Measurements from ENCODE around the gene GALNTL6. TPM values are rescaled to one million over a fixed set of nuclear protein-coding genes. Genes with fewer than 3 reads are reported as not detected.

The GALNTL6 gene
- total RNA-seq, 8 experiments from 2014 or later = 2.4 to 22.2 (median 14.2) TPM

DNA sequence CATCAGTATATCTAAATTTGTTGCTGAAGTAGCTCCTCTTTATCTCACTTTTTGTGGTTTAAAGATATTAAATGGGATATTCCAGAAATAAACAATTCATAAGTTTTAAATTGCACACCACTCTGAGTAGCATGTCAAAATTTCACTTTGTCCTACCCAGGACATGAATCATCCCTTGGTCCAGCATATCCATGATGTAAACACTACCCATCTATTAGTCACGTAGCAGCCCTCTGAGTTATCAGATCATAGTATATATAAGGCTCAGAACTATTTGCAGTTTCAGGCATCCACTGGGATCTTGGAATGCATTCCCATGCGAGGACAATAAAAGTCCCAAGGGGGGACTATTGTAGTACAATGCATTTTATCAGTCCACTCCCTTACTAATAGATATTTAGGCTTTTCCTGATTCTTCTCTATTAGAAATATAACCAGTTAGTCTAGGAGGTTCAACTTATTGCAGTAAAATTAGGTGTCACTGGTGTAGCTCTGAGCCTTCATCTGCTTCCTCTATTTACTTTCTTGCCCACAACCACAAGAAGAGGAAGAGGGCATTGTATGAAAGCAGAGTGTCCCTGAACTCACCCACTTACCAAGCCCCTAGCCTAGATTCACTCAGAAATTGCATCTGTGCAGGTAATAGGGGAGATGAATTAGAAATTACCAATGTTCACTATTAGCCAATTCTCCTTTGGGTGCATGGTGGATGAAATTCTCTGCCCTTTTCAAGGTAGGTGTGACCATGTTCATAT lies 945.6 kb downstream of the GALNTL6 start:
- WGBS, 10 experiments = 0 to 100% (median 67%) methylated on average over 1 to 2 of the region's 2 CpGs; no CpG with 5 or more reads in 1 of the 10 experiments
- ATAC-seq (replicated peaks in 6 of 8) = peak in 2 of 8 experiments; percentile 66 to 71
- H3K27ac ChIP-seq = no peak overlapping the region
- in situ Hi-C loops (cut with MboI; ENCODE audit: low pct_unique_long_range_greater_than_20kb in 2 of 9, low sequenced_read_pairs in 9 of 9, unreplicated experiment in 9 of 9) = no loop called here
- no peak overlapping the region for H3K4me3 ChIP-seq
- no peaks in the 10 kb centered on the region for H3K4me1 ChIP-seq (replicated peaks in 1 of 2)

GRCh38 chr4:172760512-172760911 lies 947.3 kb downstream of the GALNTL6 start:
- no peak overlapping the region for H3K27ac ChIP-seq
- no peak for ATAC-seq (replicated peaks in 6 of 8)
- WGBS, 10 experiments = 27 to 100% (median 88%) methylated on average over 1 to 4 of the region's 6 CpGs; no CpG with 5 or more reads in 1 of the 10 experiments
- in situ Hi-C loops (cut with MboI; ENCODE audit: low pct_unique_long_range_greater_than_20kb in 2 of 9, low sequenced_read_pairs in 9 of 9, unreplicated experiment in 9 of 9) = no loop called here
- H3K4me1 ChIP-seq (replicated peaks in 1 of 2) = no peaks in the 10 kb centered on the region
- H3K4me3 ChIP-seq = no peak overlapping the region

DNA sequence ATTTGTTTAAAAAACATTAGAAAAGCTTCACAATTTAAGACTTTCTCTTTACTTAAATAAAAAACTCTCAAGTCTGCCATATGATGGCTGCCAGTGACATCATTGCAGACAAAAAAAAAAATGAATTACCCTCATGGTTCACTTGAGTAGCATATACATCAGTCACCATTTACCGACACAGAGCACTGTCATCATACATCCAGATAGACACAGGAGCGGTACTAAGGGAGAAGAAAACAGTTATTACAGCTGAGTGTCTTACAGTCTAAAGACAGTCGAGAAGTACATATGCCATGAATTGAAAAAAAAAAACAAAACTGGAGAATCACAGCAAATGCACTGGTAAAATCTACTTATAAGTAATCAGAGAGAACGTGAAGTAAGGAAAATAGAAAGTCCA lies 949.7 kb downstream of the GALNTL6 start:
- Histone ChIP-seq H3K4me3 (no peak overlapping the region), H3K27ac (no peak overlapping the region), H3K4me1 (replicated peaks in 1 of 2) (no peaks in the 10 kb centered on the region)
- peak in 3 of 8 experiments; percentile 37 to 54 (median 53) for ATAC-seq (replicated peaks in 6 of 8)
- in situ Hi-C loops (cut with MboI; ENCODE audit: low pct_unique_long_range_greater_than_20kb in 2 of 9, low sequenced_read_pairs in 9 of 9, unreplicated experiment in 9 of 9) = no loop called here
- 11 to 100% (median 86%) methylated on average over 2 to 4 of the region's 4 CpGs for WGBS, 10 experiments

- Histone ChIP-seq H3K27ac (no peak overlapping the region), H3K4me1 (replicated peaks in 1 of 2) (no peaks in the 10 kb centered on the region), H3K4me3 (no peak overlapping the region)
- in situ Hi-C loops (cut with MboI; ENCODE audit: low pct_unique_long_range_greater_than_20kb in 2 of 9, low sequenced_read_pairs in 9 of 9, unreplicated experiment in 9 of 9) = no loop called here
- ATAC-seq (replicated peaks in 6 of 8) = no peak
These were observed 957.6 kb downstream of the GALNTL6 start for GRCh38 chr4:172770787-172771186.

- Histone ChIP-seq H3K4me1 (replicated peaks in 1 of 2) (no peaks in the 10 kb centered on the region), H3K4me3 (no peak overlapping the region), H3K27ac (no peak overlapping the region)
- ATAC-seq (replicated peaks in 6 of 8) = no peak
- 10 to 100% (median 70%) methylated on average over 1 to 5 of the region's 5 CpGs; no CpG with 5 or more reads in 2 of the 10 experiments for WGBS, 10 experiments
- in situ Hi-C loops (cut with MboI; ENCODE audit: low pct_unique_long_range_greater_than_20kb in 2 of 9, low sequenced_read_pairs in 9 of 9, unreplicated experiment in 9 of 9) = no loop called here
These were observed 959.6 kb downstream of the GALNTL6 start for GRCh38 chr4:172772781-172773180.

- in situ Hi-C loops (cut with MboI; ENCODE audit: low pct_unique_long_range_greater_than_20kb in 2 of 9, low sequenced_read_pairs in 9 of 9, unreplicated experiment in 9 of 9) = no loop called here
- H3K4me1 ChIP-seq (replicated peaks in 1 of 2) = peaks cover 4 to 9% of the 10 kb centered on the region in 2 donors
- no peak for ATAC-seq (replicated peaks in 6 of 8)
- no peak overlapping the region for H3K27ac ChIP-seq
- WGBS, 10 experiments = 14 to 91% (median 66%) methylated on average over 2 to 4 of the region's 4 CpGs
- H3K4me3 ChIP-seq = no peak overlapping the region
These were observed 963.1 kb downstream of the GALNTL6 start for GRCh38 chr4:172776203-172776861.

- no peak overlapping the region for H3K27ac ChIP-seq
- ATAC-seq (replicated peaks in 6 of 8) = peak in 5 of 8 experiments; percentile 26 to 83 (median 56)
- WGBS, 10 experiments = 4 to 100% (median 67%) methylated on average over 1 to 3 of the region's 3 CpGs; no CpG with 5 or more reads in 1 of the 10 experiments
- in situ Hi-C loops (cut with MboI; ENCODE audit: low pct_unique_long_range_greater_than_20kb in 2 of 9, low sequenced_read_pairs in 9 of 9, unreplicated experiment in 9 of 9) = no loop called here
- H3K4me3 ChIP-seq = no peak overlapping the region
- peaks cover 4 to 9% of the 10 kb centered on the region in 2 donors for H3K4me1 ChIP-seq (replicated peaks in 1 of 2)
These were observed 964.7 kb downstream of the GALNTL6 start for GRCh38 chr4:172777729-172778431.

DNA sequence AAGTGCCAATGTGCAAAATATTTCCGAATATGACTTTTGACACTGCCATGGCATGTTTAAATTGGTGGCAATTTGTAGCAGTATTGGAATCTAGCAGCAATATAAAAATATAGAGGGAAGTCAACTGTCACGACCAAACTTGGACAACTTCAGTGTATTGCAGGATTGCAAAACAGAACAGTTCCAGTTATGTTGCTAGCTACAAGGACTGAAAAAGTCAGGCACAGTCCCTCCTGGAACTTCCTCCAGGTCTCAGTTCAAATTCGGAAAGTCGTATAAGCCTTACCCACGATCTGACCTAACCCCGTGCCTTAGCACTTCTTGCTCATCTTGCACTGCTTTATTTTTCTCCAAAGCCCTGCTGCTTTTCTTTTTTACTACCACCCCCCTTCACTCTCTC lies 965.4 kb downstream of the GALNTL6 start:
- Histone ChIP-seq H3K27ac (no peak overlapping the region), H3K4me1 (replicated peaks in 1 of 2) (peaks cover 4 to 9% of the 10 kb centered on the region in 2 donors), H3K4me3 (no peak overlapping the region)
- 13 to 81% (median 53%) methylated on average over 3 to 6 of the region's 6 CpGs; no CpG with 5 or more reads in 3 of the 10 experiments for WGBS, 10 experiments
- ATAC-seq (replicated peaks in 6 of 8) = no peak
- in situ Hi-C loops (cut with MboI; ENCODE audit: low pct_unique_long_range_greater_than_20kb in 2 of 9, low sequenced_read_pairs in 9 of 9, unreplicated experiment in 9 of 9) = no loop called here

GRCh38 chr4:172780566-172781081 lies 967.4 kb downstream of the GALNTL6 start:
- 0 to 94% (median 52%) methylated on average over 2 to 3 of the region's 3 CpGs for WGBS, 10 experiments
- peak in 5 of 8 experiments; percentile 43 to 80 (median 74) for ATAC-seq (replicated peaks in 6 of 8)
- peaks cover 4 to 9% of the 10 kb centered on the region in 2 donors for H3K4me1 ChIP-seq (replicated peaks in 1 of 2)
- in situ Hi-C loops (cut with MboI; ENCODE audit: low pct_unique_long_range_greater_than_20kb in 2 of 9, low sequenced_read_pairs in 9 of 9, unreplicated experiment in 9 of 9) = no loop called here
- no peak overlapping the region for H3K27ac ChIP-seq
- no peak overlapping the region for H3K4me3 ChIP-seq

DNA sequence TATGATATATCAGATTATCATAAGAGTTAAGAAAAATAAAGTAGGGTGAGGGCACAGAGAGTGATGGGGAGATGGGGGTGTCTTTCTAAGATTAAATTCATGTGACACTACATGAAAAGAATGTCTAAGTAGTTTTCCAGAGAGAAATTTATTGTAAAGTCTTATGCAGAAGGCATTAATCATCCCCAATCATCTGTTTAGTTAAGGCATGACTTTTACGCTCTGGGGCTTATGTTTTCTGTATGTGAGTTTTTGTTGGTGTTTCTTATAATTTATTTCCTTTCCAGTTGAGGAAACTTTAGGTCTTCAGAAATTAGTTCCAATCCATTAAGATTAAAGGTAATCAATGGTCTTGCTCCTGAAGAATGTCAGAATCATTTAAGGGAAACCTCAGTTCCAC lies 972.4 kb downstream of the GALNTL6 start:
- ATAC-seq (replicated peaks in 6 of 8) = no peak
- H3K4me3 ChIP-seq = no peak overlapping the region
- no peak overlapping the region for H3K27ac ChIP-seq
- 17 to 100% (median 90%) methylated on average over 1 of the region's 1 CpG for whole genome bisulfite sequencing, 10 experiments
- peaks cover 0 to 5% of the 10 kb centered on the region in 2 donors for H3K4me1 ChIP-seq (replicated peaks in 1 of 2)
- in situ Hi-C loops (cut with MboI; ENCODE audit: low pct_unique_long_range_greater_than_20kb in 2 of 9, low sequenced_read_pairs in 9 of 9, unreplicated experiment in 9 of 9) = no loop called here

- 10 to 90% (median 51%) methylated on average over 2 to 4 of the region's 4 CpGs for WGBS, 10 experiments
- Histone ChIP-seq H3K4me3 (no peak overlapping the region), H3K4me1 (replicated peaks in 1 of 2) (no peaks in the 10 kb centered on the region), H3K27ac (no peak overlapping the region)
- in situ Hi-C loops (cut with MboI; ENCODE audit: low pct_unique_long_range_greater_than_20kb in 2 of 9, low sequenced_read_pairs in 9 of 9, unreplicated experiment in 9 of 9) = no loop called here
- ATAC-seq (replicated peaks in 6 of 8) = peak in 1 of 8 experiments; percentile 32
These were observed 973.0 kb downstream of the GALNTL6 start for GRCh38 chr4:172786039-172786792.

- 11 to 100% (median 91%) methylated on average over 1 to 3 of the region's 3 CpGs; no CpG with 5 or more reads in 2 of the 10 experiments for WGBS, 10 experiments
- in situ Hi-C loops (cut with MboI; ENCODE audit: low pct_unique_long_range_greater_than_20kb in 2 of 9, low sequenced_read_pairs in 9 of 9, unreplicated experiment in 9 of 9) = no loop called here
These were observed 973.9 kb downstream of the GALNTL6 start for GRCh38 chr4:172787111-172787510.

More at GRCh38 chr4:172787111-172787510, 973.9 kb downstream of the GALNTL6 start:
- H3K27ac ChIP-seq = no peak overlapping the region
- H3K4me3 ChIP-seq = no peak overlapping the region
- no peaks in the 10 kb centered on the region for H3K4me1 ChIP-seq (replicated peaks in 1 of 2)
- ATAC-seq (replicated peaks in 6 of 8) = no peak

Measured in motor neuron (in vitro differentiated cells).